ENCODE results near the gene KRTAP12-3. TPM values are rescaled to one million over a fixed set of nuclear protein-coding genes. Genes with fewer than 3 reads are reported as not detected.

Gene KRTAP12-3
- polyA plus RNA-seq, 1 of the 3 experiments (the other 2 are of a cell fraction): not detected

- no peak for DNase-seq
- no peaks in the 10 kb centered on the region for H3K9me2 ChIP-seq
- CTCF ChIA-PET: no interaction called here
These were observed 34.2 kb upstream of the KRTAP12-3 start for GRCh38 chr21:44623575-44623974.

More at GRCh38 chr21:44623575-44623974, 34.2 kb upstream of the KRTAP12-3 start:
- Histone ChIP-seq H4K20me1 (ENCODE audit: insufficient read depth) (no peaks in the 10 kb centered on the region), H3K9me3 (peaks cover 18% of the 10 kb centered on the region), H3K27ac (ENCODE audit: low read depth in 2 of 2, low read length in 1 of 2) (no peak overlapping the region), H3K4me3 (ENCODE audit: low read depth in 2 of 2, low read length in 1 of 2) (no peak overlapping the region), H3F3A (replicated peaks; ENCODE audit: insufficient read depth) (no peaks in the 10 kb centered on the region), H2AFZ (ENCODE audit: low read depth) (no peak overlapping the region), H3K9ac (no peak overlapping the region), H3K79me2 (ENCODE audit: insufficient read depth) (no peaks in the 10 kb centered on the region), H3K4me2 (no peak overlapping the region), H3K36me3 (replicated peaks in 1 of 2; ENCODE audit: control insufficient read depth in 1 of 2, insufficient read depth in 2 of 2, low read length in 1 of 2) (peaks cover 0 to 3% of the 10 kb centered on the region in 2 experiments), H3K27me3 (ENCODE audit: insufficient read depth) (peaks cover 3% of the 10 kb centered on the region; the same call in 1 of the 2 replicates), H3K4me1 (ENCODE audit: control insufficient read depth in 1 of 2, insufficient read depth in 2 of 2, low read depth in 1 of 2, low read length in 1 of 2) (no peaks in the 10 kb centered on the region; a peak in 1 of 4 replicates)
- POLR2A ChIA-PET: no interaction called here
- TF ChIP-seq GATA2 (CRISPR knock-in tag; IDR thresholded peaks at IDR 0.05) (no peak), POLR2AphosphoS5 (IDR thresholded peaks at IDR 0.05; ENCODE audit: low read depth, low read length) (no peak), CTCF (IDR thresholded peaks at IDR 0.05) (no peak), FOXM1 (IDR thresholded peaks at IDR 0.05; ENCODE audit: low read depth) (no peak), REST (IDR thresholded peaks at IDR 0.05; ENCODE audit: low read depth, low read length) (no peak), PBX3 (IDR thresholded peaks at IDR 0.05) (no peak), USF2 (IDR thresholded peaks at IDR 0.05; ENCODE audit: borderline replicate concordance, low read depth, low read length) (no peak), MAX (IDR thresholded peaks at IDR 0.05; ENCODE audit: low read depth) (no peak), TCF12 (IDR thresholded peaks at IDR 0.05) (no peak), NFIC (IDR thresholded peaks at IDR 0.05; ENCODE audit: borderline replicate concordance) (no peak), RFX5 (IDR thresholded peaks at IDR 0.05; ENCODE audit: low read length) (no peak), NRF1 (IDR thresholded peaks at IDR 0.05; ENCODE audit: low read depth, low read length) (no peak), FOSL2 (IDR thresholded peaks at IDR 0.05; ENCODE audit: borderline replicate concordance, low read depth) (no peak), MEF2A (IDR thresholded peaks at IDR 0.05; ENCODE audit: borderline replicate concordance, low read depth) (no peak), SMC3 (IDR thresholded peaks at IDR 0.05; ENCODE audit: low read depth, low read length) (no peak), FOXJ3 (CRISPR knock-in tag; IDR thresholded peaks at IDR 0.05) (no peak)

All from SK-N-SH (cell line).